Fibroblast of mammary gland (primary cell): ENCODE data around the gene FGF14.

ENCODE experiments used
- DNase-seq: peaks from one replicate; pipeline ENCODE4 v3.0.0-alpha.2; 2010; ENCODE audit warnings: low read depth
- H3K4me3 ChIP-seq: 2 replicates; pipeline ENCODE4 v1.5.1; 2011; ENCODE audit warnings: low read depth, mild to moderate bottlenecking, low read length, moderate library complexity; ENCODE audit not compliant: control insufficient read depth
- TF ChIP-seq, protein P1 (sequence below): conservative IDR thresholded peaks from 2 replicates; pipeline ENCODE4 v1.5.1; 2011; ENCODE audit warnings: low read depth, low read length, inconsistent platforms; ENCODE audit not compliant: control insufficient read depth, insufficient read depth

Gene FGF14

DNA sequence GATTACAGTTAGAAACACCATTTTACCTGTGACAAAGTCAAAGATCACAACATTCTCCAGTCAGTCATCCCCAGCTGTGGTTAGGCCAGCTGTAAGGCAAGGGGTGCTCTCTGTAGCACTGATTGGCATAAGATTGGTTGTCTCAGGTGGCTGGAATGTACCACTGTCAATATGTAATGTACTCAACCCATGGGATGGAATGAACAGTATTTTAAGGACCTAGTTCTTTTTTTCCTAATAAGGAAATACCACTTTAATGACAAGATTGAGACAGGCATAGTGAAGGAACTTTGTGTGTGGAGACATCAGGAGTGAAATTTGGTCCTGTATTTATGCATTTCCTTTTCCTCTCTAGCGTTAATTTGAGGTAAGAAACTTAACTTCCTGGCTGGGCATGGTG lies 638.7 kb downstream of the FGF14 start:
- DNase-seq = no peak
- no peak overlapping the region for H3K4me3 ChIP-seq
- TF ChIP-seq, protein P1, sequence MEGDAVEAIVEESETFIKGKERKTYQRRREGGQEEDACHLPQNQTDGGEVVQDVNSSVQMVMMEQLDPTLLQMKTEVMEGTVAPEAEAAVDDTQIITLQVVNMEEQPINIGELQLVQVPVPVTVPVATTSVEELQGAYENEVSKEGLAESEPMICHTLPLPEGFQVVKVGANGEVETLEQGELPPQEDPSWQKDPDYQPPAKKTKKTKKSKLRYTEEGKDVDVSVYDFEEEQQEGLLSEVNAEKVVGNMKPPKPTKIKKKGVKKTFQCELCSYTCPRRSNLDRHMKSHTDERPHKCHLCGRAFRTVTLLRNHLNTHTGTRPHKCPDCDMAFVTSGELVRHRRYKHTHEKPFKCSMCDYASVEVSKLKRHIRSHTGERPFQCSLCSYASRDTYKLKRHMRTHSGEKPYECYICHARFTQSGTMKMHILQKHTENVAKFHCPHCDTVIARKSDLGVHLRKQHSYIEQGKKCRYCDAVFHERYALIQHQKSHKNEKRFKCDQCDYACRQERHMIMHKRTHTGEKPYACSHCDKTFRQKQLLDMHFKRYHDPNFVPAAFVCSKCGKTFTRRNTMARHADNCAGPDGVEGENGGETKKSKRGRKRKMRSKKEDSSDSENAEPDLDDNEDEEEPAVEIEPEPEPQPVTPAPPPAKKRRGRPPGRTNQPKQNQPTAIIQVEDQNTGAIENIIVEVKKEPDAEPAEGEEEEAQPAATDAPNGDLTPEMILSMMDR = no peak

DNA sequence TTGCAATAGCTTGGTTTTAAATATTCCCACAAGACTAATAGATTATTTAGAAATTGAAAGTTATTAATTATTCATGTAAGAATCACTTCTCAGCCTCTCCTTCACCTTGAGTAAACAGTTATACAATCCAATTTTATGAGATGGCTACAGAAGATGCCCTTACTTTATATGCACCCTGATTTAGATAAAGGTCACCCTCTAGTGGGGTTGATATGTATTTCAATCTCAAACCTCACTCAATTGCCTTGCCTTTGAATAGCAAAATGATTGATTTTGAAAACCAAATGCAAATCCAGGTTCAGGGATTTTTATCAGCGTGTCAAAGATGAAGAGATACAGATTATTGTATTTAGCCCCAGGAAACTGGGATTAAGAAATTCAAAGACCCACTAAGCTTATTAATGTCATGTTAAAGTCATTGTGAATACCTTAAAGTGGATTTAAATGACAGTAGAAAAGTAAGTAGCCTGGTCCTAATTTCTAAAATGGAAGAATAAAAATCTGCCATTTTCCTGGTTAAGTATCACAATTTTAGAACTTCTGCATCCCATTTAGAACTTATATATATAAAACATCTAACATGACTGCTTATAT lies 644.3 kb downstream of the FGF14 start:
- peak; percentile 63 for DNase-seq
- TF ChIP-seq, protein P1 = peak; percentile 69
- no peak overlapping the region for H3K4me3 ChIP-seq

DNA sequence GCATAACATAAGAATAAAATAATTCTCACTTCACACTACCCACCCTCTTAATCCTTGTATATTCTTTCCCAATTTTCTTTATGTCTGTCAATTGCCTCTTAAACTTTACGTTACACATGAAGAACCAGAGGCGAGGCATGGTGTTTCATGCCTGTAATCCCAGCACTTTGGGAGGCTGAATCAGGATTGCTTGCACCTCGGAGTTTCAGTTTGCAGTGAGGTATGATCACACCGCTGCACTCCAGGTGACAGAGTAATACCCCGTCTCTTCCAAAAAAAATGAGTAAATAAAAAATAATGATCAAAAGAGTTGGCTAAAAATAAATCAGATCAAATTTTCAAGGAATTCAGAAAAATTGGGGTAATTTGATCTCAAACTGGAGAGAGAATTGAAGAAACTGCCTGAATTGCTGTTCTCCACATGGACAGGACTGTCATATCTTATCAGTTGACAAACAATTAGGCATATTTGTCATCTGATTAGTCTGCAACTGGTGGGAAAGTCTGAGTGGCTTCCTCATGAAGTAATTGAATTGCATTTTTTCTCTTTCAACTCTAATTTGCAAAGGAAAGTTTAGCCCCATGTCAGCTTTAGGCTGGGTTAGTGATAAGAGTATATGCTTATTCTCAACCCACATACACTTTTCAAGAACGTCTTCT lies 646.5 kb downstream of the FGF14 start:
- DNase-seq = no peak
- TF ChIP-seq, protein P1 = no peak

DNA sequence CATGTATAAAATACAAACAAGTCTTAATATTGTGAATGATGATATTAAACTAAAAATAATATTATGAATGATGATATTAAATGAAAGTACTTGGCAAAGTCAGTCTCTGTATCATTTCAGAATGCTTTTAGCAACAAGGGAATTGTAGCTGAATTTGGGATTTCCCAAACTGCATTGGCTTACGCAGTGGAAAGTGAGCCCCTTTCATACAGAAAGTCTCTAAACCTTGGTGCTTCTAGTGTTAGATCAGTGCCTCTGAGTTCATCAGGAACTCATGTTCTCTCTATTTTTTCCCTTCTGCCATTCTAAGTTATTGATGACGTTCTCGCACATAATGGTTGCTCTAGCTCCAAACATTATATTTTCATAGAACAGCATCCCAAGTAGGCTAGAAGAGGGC lies 649.4 kb downstream of the FGF14 start:
- TF ChIP-seq, protein P1 = no peak
- no peak for DNase-seq
- no peak overlapping the region for H3K4me3 ChIP-seq

More for the DNA sequence above, 646.5 kb downstream of the FGF14 start:
- H3K4me3 ChIP-seq = no peak overlapping the region

DNA sequence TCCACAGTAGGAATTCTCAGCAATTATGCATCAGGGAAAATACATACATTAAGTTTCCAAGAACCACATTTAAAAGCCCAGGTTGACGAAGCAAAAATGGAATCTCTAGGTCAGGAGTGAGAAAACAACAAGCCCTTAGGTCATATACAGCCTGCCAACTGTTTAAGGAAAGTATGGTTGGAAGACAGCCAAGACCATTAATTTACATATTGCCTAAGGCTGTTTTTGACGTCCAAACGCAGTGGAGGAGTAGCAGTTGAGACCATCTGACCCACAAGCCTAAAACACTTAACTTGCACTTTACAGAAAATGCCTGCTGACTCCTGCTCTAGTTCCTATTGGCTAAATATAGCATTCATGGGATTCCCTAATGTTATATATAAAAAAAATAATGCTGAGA lies 650.4 kb downstream of the FGF14 start:
- peak; percentile 90 for DNase-seq
- H3K4me3 ChIP-seq = no peak overlapping the region
- TF ChIP-seq, protein P1 = no peak

DNA sequence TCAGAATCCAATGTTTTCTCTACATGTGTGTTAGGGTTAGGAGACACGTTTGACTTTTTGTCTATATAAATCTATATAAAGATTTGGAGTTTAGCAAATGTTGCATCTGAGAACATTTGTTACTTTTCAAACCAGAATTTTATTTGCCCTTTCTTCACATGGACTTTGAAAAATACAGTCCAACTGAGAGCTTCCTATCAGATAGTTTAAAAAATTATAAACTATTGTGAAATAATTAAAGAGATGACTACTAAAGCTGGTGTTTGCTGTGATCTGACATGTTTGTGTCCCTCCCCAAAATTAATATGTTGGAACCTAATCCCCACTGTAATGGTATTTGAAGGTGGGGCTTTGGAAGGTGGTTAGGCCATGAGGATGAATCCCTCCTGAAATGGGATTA lies 652.3 kb downstream of the FGF14 start:
- TF ChIP-seq, protein P1 = no peak
- no peak overlapping the region for H3K4me3 ChIP-seq
- no peak for DNase-seq
